ENCODE results near the gene DSG2.

DSG2 gene
- total RNA-seq, result 0 to 7.1 (median 0.20) reads per million in 9 experiments

GRCh38 chr18:31497836-31498573, at the start of gene DSG2:
Gene DSG2 (plus strand): TSS chr18:31498177. CDS start chr18:31498252, 75 bp downstream.
- DNase-seq, result no peak
- Mint-ChIP-seq H3K27me3 (peaks cover 45 to 48% of the 10 kb centered on the region in 2 donors), H3K27ac (no peak within 1 kb of the TSS)

GRCh38 chr18:31450409-31450808, 47.6 kb upstream of the DSG2 start:
- H3K27ac Mint-ChIP-seq, result no peak overlapping the region
- H3K4me1 Mint-ChIP-seq (ENCODE audit: low read depth in 2 of 2), result no peaks in the 10 kb centered on the region
- ATAC-seq (replicated peaks), result no peak
- DNase-seq, result no peak
- no peaks in the 10 kb centered on the region for H3K36me3 Mint-ChIP-seq (ENCODE audit: insufficient read depth)
- H3K9me3 Mint-ChIP-seq, result peaks cover 4 to 7% of the 10 kb centered on the region in 2 donors
- no peaks in the 10 kb centered on the region for H3K27me3 Mint-ChIP-seq
- no peak overlapping the region for H3K4me3 Mint-ChIP-seq

More at GRCh38 chr18:31497836-31498573, at the start of gene DSG2:
- no peaks in the 10 kb centered on the region for H3K9me3 Mint-ChIP-seq
- no peaks in the 10 kb centered on the region for H3K36me3 Mint-ChIP-seq (ENCODE audit: insufficient read depth)
- H3K4me1 Mint-ChIP-seq (ENCODE audit: low read depth in 2 of 2), result no peaks in the 10 kb centered on the region
- ATAC-seq (replicated peaks), result no peak
- peak within 1 kb of the TSS; percentile 38 to 39 for H3K4me3 Mint-ChIP-seq

DNA sequence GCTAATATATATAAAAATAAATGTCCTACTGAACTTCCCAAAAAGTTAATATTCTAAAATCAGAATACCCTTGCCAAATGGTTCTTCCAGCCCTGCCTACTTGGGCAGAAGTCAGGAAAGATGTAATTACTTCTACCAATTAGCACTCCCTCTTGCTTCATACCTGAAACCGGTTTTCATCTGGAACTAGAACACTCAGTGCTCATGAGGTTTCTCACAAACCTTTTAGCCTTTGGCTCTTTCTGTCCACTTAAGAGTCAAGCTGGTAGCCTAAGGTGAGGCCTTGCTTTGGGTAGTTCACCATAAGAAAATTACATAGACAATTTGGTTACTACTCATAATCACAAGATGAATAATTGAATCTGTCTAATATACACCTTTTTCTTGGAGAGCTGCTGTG, 46.4 kb upstream of the DSG2 start:
- peaks cover 5 to 7% of the 10 kb centered on the region in 2 donors for H3K9me3 Mint-ChIP-seq
- no peaks in the 10 kb centered on the region for H3K36me3 Mint-ChIP-seq (ENCODE audit: insufficient read depth)
- no peak overlapping the region for H3K27ac Mint-ChIP-seq
- no peaks in the 10 kb centered on the region for H3K27me3 Mint-ChIP-seq
- DNase-seq (no peak), ATAC-seq (replicated peaks) (no peak)
- no peaks in the 10 kb centered on the region for H3K4me1 Mint-ChIP-seq (ENCODE audit: low read depth in 2 of 2)
- no peak overlapping the region for H3K4me3 Mint-ChIP-seq

- Mint-ChIP-seq H3K27me3 (no peaks in the 10 kb centered on the region), H3K27ac (no peak overlapping the region), H3K4me3 (no peak overlapping the region), H3K9me3 (peaks cover 5 to 7% of the 10 kb centered on the region in 2 donors), H3K36me3 (ENCODE audit: insufficient read depth) (no peaks in the 10 kb centered on the region), H3K4me1 (ENCODE audit: low read depth in 2 of 2) (no peaks in the 10 kb centered on the region)
- DNase-seq (no peak), ATAC-seq (replicated peaks) (no peak)
Observed at GRCh38 chr18:31454066-31454708, 43.8 kb upstream of the DSG2 start.

DNA sequence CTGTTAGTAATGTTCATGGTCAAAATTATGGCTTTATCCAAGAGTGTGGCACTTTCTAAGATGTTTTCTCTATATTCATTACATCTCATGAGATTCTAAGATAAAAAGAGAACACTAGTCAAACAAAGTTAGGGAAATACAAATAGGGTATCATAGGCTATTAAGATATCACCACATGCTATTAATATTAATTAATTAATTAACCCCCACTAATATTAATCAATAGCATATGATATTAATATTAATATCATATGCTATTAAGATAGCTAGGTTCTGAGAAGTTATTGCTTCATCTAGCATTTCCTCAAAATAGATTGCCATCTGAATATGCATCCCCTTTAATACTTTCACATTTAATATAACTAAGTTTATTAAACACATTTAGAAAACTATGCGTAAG, 28.3 kb upstream of the DSG2 start:
- no peak overlapping the region for H3K27ac Mint-ChIP-seq
- H3K9me3 Mint-ChIP-seq, result peaks cover 0 to 8% of the 10 kb centered on the region in 2 donors
- no peak overlapping the region for H3K4me3 Mint-ChIP-seq
- H3K27me3 Mint-ChIP-seq, result no peaks in the 10 kb centered on the region
- H3K4me1 Mint-ChIP-seq (ENCODE audit: low read depth in 2 of 2), result no peaks in the 10 kb centered on the region
- H3K36me3 Mint-ChIP-seq (ENCODE audit: insufficient read depth), result no peaks in the 10 kb centered on the region
- DNase-seq (no peak), ATAC-seq (replicated peaks) (no peak)

- no peaks in the 10 kb centered on the region for H3K4me1 Mint-ChIP-seq (ENCODE audit: low read depth in 2 of 2)
- H3K36me3 Mint-ChIP-seq (ENCODE audit: insufficient read depth), result peaks cover 2% of the 10 kb centered on the region
- no peaks in the 10 kb centered on the region for H3K27me3 Mint-ChIP-seq
- DNase-seq (no peak), ATAC-seq (replicated peaks) (no peak)
- H3K27ac Mint-ChIP-seq, result no peak overlapping the region
- H3K9me3 Mint-ChIP-seq, result no peaks in the 10 kb centered on the region
- no peak overlapping the region for H3K4me3 Mint-ChIP-seq
Observed at GRCh38 chr18:31478688-31479087, 19.3 kb upstream of the DSG2 start.

DNA sequence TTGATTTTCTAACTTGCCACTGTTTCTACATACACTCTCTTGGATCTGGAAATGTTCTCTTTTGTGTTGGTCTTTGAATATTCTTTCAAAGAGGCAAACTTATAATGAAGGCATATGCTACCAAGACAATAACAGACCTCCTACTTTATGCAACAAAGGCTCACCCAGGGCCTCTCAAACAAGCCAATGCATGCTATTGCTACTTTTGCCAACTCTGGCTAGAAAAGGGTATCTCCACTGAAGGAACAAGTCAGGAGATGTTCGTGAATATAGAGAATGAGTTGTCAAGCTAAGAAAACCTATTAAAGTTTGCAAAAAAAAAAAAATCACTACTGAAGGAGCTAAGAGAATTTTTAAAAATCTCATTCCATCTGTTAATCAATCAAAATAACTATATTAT, 15.9 kb upstream of the DSG2 start:
- DNase-seq (no peak), ATAC-seq (replicated peaks) (no peak)
- no peaks in the 10 kb centered on the region for H3K4me1 Mint-ChIP-seq (ENCODE audit: low read depth in 2 of 2)
- peaks cover 2% of the 10 kb centered on the region for H3K36me3 Mint-ChIP-seq (ENCODE audit: insufficient read depth)
- H3K27ac Mint-ChIP-seq, result no peak overlapping the region
- H3K27me3 Mint-ChIP-seq, result no peaks in the 10 kb centered on the region
- no peaks in the 10 kb centered on the region for H3K9me3 Mint-ChIP-seq
- no peak overlapping the region for H3K4me3 Mint-ChIP-seq

- DNase-seq (no peak), ATAC-seq (replicated peaks) (no peak)
- no peaks in the 10 kb centered on the region for H3K4me1 Mint-ChIP-seq (ENCODE audit: low read depth in 2 of 2)
- no peaks in the 10 kb centered on the region for H3K9me3 Mint-ChIP-seq
- H3K27me3 Mint-ChIP-seq, result no peaks in the 10 kb centered on the region
- peaks cover 2% of the 10 kb centered on the region for H3K36me3 Mint-ChIP-seq (ENCODE audit: insufficient read depth)
- no peak overlapping the region for H3K27ac Mint-ChIP-seq
- H3K4me3 Mint-ChIP-seq, result no peak overlapping the region
Observed at GRCh38 chr18:31483396-31483795, 14.6 kb upstream of the DSG2 start.

- peaks cover 2% of the 10 kb centered on the region for H3K36me3 Mint-ChIP-seq (ENCODE audit: insufficient read depth)
- H3K9me3 Mint-ChIP-seq, result no peaks in the 10 kb centered on the region
- H3K4me3 Mint-ChIP-seq, result no peak overlapping the region
- no peaks in the 10 kb centered on the region for H3K4me1 Mint-ChIP-seq (ENCODE audit: low read depth in 2 of 2)
- no peak for ATAC-seq (replicated peaks)
- no peak for DNase-seq
- H3K27me3 Mint-ChIP-seq, result no peaks in the 10 kb centered on the region
- no peak overlapping the region for H3K27ac Mint-ChIP-seq
Observed at GRCh38 chr18:31484461-31484860, 13.5 kb upstream of the DSG2 start.

DNA sequence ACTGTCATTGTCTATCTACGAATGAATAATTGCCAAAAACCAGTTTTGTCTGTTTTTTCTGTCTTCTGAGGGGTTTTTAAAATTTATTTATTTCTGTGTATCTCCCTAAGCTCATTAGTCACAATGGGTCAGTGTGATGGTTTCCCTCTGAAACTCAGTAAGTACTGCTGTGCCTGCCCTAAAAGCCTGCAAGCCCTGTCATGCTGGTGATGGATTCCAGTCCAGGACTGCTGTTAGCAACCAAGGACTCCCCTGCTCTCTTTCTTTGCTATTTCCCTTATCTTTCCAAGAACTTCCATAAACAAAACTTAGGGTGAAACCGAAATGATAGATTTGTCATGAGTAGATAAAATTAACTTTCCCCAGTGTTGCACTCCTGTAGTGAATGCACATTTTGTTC, 11.8 kb upstream of the DSG2 start:
- Mint-ChIP-seq H3K4me1 (ENCODE audit: low read depth in 2 of 2) (no peaks in the 10 kb centered on the region), H3K9me3 (peaks cover 0 to 1% of the 10 kb centered on the region in 2 donors), H3K27ac (no peak overlapping the region), H3K27me3 (no peaks in the 10 kb centered on the region), H3K36me3 (ENCODE audit: insufficient read depth) (no peaks in the 10 kb centered on the region), H3K4me3 (no peak overlapping the region)
- ATAC-seq (replicated peaks) (no peak), DNase-seq (no peak)

DNA sequence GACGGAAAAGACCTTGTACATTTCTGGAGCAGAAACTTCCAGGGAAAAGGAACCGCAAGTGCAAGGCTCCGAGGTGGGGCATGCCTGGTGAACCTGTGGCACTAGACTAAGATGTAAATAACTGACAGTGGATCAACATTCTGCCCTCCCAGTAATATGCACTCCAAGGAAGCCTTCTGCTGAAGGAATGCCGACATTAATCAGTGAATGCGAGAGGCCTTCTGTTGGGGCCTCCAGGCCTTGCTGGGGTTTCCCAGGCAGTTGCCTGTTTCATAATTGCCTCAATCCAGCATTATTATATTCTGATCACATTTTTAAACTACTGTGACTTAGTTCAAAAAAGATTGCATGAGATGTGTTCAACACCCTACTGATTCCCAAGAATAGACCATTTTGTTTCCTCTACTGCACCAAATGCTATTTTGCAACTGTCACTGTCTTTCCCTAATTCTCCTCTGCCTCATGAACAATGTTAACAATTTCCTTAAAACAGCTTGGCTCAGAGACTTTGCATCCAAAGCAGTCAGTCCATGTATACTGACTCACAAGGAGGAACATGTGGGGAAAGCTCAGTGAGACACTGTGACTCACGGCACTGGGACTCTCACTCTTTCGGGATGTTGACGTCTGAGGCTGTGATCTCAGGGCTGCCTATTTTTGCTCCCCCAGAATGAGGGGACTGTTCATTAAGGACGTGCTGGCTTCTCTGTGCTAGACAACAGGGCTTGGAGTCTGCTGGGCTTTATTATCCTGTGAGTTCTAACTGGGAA, 10.5 kb upstream of the DSG2 start:
- ATAC-seq (replicated peaks), result no peak
- no peaks in the 10 kb centered on the region for H3K36me3 Mint-ChIP-seq (ENCODE audit: insufficient read depth)
- H3K27ac Mint-ChIP-seq, result no peak overlapping the region
- peaks cover 0 to 1% of the 10 kb centered on the region in 2 donors for H3K9me3 Mint-ChIP-seq
- no peaks in the 10 kb centered on the region for H3K4me1 Mint-ChIP-seq (ENCODE audit: low read depth in 2 of 2)
- no peak overlapping the region for H3K4me3 Mint-ChIP-seq
- no peaks in the 10 kb centered on the region for H3K27me3 Mint-ChIP-seq
- DNase-seq, result no peak

GRCh38 chr18:31489311-31489710, 8.7 kb upstream of the DSG2 start:
- Mint-ChIP-seq H3K27ac (no peak overlapping the region), H3K9me3 (peaks cover 0 to 1% of the 10 kb centered on the region in 2 donors), H3K4me3 (no peak overlapping the region), H3K4me1 (ENCODE audit: low read depth in 2 of 2) (no peaks in the 10 kb centered on the region), H3K36me3 (ENCODE audit: insufficient read depth) (no peaks in the 10 kb centered on the region), H3K27me3 (peaks cover 0 to 4% of the 10 kb centered on the region in 2 donors)
- DNase-seq (no peak), ATAC-seq (replicated peaks) (no peak)

- Mint-ChIP-seq H3K27ac (no peak overlapping the region), H3K36me3 (ENCODE audit: insufficient read depth) (no peaks in the 10 kb centered on the region), H3K27me3 (peaks cover 6 to 8% of the 10 kb centered on the region in 2 donors), H3K4me3 (no peak overlapping the region), H3K4me1 (ENCODE audit: low read depth in 2 of 2) (no peaks in the 10 kb centered on the region), H3K9me3 (peaks cover 0 to 1% of the 10 kb centered on the region in 2 donors)
- DNase-seq, result no peak
- ATAC-seq (replicated peaks), result no peak
Observed at GRCh38 chr18:31490387-31490786, 7.6 kb upstream of the DSG2 start.
